Measurements from ENCODE around the gene SYNDIG1.

- no peak for TF ChIP-seq CTCF (IDR thresholded peaks at IDR 0.05; ENCODE audit: poor library complexity, severe bottlenecking)
- no peak for TF ChIP-seq EP300 (conservative IDR thresholded peaks at IDR 0.05; ENCODE audit: poor library complexity, severe bottlenecking)
- no peak for TF ChIP-seq RAD21 (conservative IDR thresholded peaks at IDR 0.05)
Observed at GRCh38 chr20:24610341-24611115, 141.1 kb downstream of the SYNDIG1 start.
